ENCODE measurements around the gene ELOVL3.
"Not testable (repeated sequence)": the region's sequence is repeated elsewhere in the genome, so short reads cannot be mapped to it uniquely, and the experiment has no call there.

ELOVL3 gene

DNA sequence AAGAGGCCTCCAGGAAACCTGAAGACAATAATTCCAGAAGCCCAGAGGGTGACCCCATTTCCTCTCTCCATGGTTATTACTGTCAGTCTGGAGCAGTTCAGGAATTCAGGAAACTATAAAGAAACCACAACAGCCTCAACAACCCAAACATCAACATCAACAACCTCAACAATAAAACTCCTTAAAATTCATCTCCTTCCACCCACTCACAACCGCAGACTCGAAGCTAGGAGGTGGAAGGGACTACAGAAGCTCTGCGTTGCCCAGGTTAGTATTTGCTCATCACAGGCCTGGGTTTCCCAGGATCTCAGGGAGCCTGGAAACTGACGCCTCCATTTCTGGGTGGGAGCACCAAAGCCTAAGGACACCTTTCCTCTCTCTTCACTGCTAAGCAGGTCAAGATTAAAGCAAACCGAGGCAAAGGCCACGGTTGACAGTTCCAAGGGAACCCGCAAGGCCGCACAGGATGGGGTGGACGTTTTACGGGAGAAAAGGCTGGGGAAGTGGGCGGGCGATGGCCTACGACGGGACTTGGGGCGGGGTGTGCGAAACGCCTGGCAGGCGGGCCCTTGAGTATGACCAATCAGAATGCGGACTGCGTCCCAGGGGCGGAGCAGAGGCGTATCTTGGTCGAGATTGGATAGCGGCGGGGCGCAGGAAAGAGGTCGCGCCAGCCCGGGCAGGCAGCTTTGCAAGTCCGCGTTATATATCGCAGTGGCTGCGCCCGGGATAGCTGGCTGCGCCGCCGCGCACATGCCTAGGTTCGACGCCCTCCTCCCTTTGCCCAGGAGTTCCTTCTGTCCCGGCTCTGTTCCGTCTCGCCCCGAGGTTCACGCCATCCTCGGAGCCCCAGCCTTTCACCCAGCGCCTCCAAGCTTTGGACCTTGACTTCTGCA, at the start of gene ELOVL3:
Gene ELOVL3, plus strand, starts transcription at position 654 of the 896 bp plus-strand sequence. CDS start 250 bp downstream, outside the sequence.
- DNase-seq (ENCODE audit: low read depth in 3 of 3), result peak; percentile 72 to 81 (median 80)

DNA sequence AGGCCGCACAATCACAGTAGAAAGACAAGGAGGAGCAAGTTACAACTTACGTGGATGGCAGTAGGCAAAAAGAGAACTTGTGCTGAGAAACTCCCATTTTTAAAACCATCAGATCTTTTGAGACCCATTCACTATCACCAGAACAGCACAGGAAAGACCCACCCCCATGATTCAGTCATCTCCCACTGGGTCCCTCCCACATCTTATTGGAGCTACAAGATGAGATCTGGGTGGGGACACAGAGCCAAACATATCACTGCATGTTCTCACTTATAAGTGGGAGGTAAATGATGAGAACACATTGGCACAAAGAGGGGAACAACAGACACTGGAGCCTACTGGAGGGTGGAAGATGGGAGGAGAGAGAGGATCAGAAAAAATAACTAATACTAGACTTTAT, 41.5 kb upstream of the ELOVL3 start:
- no peak for DNase-seq (ENCODE audit: low read depth in 3 of 3)

- DNase-seq (ENCODE audit: low read depth in 3 of 3), result no peak
Measured at GRCh38 chr10:102185272-102185671, 40.8 kb upstream of the ELOVL3 start.

DNA sequence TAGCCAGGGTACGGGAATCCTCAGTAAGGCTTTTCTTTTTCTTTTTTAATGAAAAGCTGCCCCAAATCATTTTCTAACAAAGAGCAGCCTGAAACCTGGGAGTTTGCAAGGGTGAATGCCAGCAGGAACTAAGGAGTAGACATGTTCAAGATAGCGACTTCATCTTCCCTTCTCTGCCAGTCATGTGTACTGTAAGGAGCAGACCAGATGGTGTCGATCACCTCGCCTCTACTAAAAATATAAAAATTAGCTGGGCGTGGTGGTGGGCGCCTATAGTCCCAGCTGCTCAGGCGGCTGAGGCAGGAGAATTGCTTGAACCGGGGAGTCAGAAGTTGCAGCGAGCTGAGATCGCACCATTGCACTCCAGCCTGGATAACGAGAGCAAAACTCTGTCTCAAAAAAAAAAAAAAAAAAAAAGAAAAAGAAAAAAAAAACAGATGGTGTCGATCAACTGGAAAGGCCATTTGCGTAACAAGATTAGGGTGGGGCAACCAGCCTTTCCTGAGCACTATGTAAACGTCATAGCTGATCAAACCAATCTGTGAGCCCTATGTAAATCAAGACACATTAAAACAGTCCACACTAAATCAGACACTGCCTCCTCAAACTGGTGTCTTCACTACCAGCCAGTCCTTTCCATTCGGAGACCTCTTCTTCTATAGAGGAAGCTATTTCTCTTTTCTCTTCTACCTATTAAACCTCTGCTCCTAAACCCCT, 40.1 kb upstream of the ELOVL3 start:
- DNase-seq (ENCODE audit: low read depth in 3 of 3), result no peak

DNA sequence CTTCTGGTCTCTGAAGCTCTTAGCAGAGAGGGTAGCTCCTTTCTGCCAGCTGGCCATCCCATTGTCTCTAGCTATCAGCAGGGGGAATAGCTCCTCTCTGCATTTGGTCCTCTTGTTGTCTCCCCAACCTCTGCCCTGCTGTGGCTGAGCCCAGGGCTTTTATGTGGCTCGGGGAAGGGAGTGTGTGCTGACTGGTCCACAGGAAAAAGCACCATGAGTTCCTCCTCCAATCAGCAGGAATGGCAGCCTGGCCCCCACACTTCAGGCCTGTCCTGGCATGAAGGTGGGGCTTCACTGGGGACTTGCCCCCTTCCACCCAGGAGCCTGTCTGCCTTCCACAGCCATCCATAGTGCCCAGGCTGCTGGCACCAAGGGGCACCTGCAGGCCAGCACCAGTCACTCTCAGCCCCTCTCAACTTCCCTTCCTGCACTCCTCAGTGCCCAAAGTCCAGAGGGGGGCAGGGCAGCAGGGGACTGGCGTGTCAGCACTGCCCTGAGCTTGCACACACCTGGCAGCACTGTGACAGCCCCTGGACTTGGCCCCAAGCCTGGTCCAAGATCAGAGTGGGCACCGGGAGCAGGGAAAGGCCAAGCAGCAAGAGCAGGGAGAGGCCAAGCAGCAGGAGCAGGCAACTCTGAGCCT, 37.7 kb upstream of the ELOVL3 start:
- DNase-seq (ENCODE audit: low read depth in 3 of 3), result no peak

GRCh38 chr10:102188941-102189898, 36.9 kb upstream of the ELOVL3 start:
- DNase-seq (ENCODE audit: low read depth in 3 of 3), result not testable (repeated sequence)

- DNase-seq (ENCODE audit: low read depth in 3 of 3), result no peak
Measured at GRCh38 chr10:102191956-102192355, 34.1 kb upstream of the ELOVL3 start.

DNA sequence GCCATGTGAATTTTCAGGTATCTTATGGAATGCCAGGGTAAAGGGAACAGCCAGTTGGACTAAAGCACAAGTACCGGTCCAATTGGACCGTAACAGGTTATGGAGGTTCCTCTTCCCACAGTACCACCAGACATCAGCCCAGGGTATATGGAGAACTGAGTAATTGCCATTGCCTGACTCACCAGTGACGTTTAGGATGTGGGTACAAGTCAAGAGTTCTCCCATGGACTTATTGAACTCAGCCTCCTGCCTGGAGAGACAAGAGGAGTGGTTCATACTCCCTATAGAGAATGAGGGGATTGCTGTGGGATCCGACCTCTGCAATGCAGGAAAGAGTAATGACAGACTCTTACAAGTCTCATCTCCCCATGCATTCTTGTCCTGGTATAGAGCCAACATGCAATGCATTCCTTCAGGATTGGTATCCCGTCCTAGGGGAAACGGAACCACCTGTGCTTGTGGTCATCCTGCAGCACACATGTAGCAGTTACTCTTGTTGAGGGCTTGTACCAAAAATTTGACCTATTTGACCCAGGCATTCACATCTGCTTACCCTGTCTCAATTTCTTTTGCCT, 30.7 kb upstream of the ELOVL3 start:
- no peak for DNase-seq (ENCODE audit: low read depth in 3 of 3)

DNA sequence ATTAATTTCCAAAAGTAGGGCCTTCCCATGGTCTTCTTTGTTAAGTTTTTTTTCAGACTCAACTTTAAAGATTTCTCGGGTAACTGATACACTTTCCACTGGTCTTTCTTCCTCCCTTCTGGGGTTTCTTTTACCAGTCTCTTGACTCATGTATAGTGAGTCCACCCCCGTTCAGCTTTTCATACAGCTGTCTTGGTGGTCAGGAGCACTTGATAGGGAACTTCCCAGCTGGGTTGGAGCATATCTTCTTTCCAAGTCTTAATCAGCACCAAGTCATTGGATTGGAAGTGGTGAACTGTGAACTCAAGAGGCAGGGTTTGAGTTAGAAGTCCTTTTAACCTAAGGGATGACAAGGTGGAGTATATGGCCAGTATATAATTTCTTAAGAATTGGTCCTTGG, 29.2 kb upstream of the ELOVL3 start:
- DNase-seq (ENCODE audit: low read depth in 3 of 3), result peak in 2 of 3 donors; percentile 11 to 25

DNA sequence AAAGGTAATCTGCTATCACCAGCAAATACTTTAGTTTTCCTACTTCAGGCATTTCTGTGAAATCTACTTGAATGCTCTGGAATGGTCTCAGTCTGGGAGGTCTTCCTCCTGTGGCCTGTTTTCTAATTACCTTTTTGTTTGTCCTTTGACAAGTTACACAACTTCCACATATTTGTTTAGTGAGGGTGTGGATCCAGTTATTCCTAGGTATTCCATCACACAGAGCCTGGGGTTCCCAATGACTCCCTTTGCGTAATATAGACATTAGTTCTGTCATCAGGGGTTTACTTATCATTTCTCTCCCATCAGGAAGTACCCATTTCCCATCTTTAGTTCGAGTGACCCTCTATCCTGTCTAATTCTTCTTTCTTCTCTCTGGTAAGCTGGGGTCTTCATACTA, 28.1 kb upstream of the ELOVL3 start:
- no peak for DNase-seq (ENCODE audit: low read depth in 3 of 3)

DNA sequence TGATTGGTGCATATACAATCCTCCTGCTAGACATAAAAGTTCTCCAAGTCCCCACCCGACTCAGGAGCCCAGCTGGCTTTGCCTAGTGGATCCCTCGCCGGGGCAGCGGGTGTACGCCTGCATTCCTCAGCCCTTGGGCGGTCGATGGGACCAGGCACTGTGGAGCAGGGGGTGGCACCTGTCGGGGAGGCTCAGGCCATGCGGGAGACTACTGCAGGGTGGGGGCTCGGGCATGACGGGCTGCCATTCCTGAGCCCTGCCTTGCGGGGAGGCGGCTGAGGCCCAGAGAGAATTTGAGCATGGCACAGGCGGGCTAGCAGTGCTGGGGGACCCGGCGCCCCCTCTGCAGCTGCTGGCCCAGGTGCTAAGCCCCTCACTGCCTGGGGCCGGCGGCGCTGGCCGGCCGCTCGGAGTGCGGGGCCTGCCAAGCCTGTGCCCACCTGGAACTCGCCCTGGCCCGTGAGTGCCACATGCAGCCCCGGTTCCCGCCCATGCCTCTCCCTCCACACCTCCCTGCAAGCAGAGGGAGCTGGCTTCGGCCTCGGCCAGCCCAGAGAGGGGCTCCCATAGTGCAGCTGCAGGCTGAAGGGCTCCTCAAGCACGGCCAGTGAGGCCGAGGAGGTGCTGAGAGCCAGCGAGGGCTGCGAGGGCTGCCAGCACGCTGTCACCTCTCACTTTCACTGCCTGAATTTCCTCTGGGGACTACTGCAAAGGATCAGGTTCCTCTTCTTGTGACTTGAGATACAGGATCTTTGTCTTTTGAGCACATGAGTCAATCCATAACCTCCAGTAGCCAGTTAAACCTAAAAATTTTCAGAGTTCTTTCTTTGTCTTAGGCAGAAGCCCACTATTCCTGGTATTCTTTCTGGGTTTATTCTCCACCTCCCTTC, 25.1 kb upstream of the ELOVL3 start:
- DNase-seq (ENCODE audit: low read depth in 3 of 3), result no peak

GRCh38 chr10:102202386-102202785, 23.7 kb upstream of the ELOVL3 start:
- no peak for DNase-seq (ENCODE audit: low read depth in 3 of 3)

GRCh38 chr10:102208311-102209035, 17.6 kb upstream of the ELOVL3 start:
- DNase-seq (ENCODE audit: low read depth in 3 of 3), result no peak

DNA sequence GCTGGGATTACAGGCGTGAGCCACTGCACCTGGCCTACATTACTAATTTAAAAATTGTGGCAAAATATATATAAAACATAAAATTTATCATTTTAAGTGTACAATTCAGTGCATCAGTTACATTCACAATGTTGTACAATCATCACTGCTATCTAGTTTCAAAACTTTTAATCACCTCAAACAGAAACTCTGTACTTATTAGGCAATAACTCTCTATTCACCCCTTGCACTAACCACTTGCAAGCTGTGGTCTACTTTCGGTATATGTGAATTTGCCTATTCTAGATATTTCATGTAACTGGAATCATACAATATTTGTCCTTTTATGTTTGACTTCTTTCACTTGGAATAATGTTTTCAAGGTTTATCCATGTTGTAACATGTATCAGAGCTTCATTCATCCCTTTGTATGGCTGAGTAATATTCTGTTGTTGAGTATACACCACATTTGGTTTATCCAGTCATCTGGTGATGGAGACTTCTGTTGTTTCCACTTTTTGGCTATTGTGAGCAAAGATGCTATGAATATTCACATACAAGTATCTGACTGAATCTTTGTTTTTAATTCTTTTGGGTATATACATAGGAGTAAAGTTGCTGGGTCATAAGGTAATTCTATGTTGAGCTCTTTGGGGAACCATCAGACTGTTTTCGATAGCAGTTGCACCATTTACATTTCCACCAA, 14.3 kb upstream of the ELOVL3 start:
- DNase-seq (ENCODE audit: low read depth in 3 of 3), result no peak

DNA sequence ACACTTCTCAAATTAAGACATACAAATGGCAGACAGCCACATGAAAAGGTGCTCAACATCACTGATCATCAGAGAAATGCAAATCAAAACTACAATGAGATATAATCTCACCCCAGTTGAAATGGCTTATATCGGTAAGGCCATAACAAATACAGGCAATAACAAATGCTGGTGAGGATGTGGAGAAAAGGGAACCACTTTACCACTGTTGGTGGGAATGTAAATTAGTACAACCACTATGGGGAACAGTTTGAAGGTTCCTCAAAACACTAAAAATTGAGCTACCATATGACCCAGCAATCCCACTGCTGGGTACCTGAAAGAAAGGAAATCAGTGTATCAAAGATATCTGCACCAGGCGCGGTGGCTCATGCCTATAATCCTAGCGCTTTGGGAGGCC, 12.5 kb upstream of the ELOVL3 start:
- DNase-seq (ENCODE audit: low read depth in 3 of 3), result not testable (repeated sequence)

GRCh38 chr10:102219370-102219769, 6.7 kb upstream of the ELOVL3 start:
- DNase-seq (ENCODE audit: low read depth in 3 of 3), result no peak

GRCh38 chr10:102220612-102221011, 5.5 kb upstream of the ELOVL3 start:
- no peak for DNase-seq (ENCODE audit: low read depth in 3 of 3)

GRCh38 chr10:102222797-102223196, 3.3 kb upstream of the ELOVL3 start:
- no peak for DNase-seq (ENCODE audit: low read depth in 3 of 3)

DNA sequence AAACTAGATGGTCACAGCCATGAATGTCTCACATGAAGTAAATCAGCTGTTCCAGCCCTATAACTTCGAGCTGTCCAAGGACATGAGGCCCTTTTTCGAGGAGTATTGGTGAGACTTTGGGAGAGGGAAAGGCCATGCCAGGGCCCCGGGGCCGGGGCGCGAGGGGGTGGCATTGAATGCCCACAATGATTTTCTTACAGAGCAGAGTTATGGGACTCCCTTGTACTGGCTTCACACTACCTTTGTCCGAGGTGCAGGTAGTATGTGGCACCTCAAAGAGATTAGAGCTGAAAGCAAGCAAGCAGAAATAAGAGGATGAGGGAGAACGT, 407 bp downstream of the ELOVL3 start:
- DNase-seq (ENCODE audit: low read depth in 3 of 3), result no peak

Measured in stimulated activated CD4-positive, alpha-beta T cell treated with anti-CD3 and anti-CD28 coated beads, TNF-alpha, amount 100 ng/mL, for 48 hours (primary cell).